IMR-90 (cell line): ENCODE data around the gene HPN.

Experiments used
- BHLHE40 ChIP-seq: fragments of 150-350 bp; IDR thresholded peaks from 2 replicates; pipeline ENCODE4 v1.6.1; 2016; ENCODE audit warnings: mild to moderate bottlenecking, low read depth, low read length
- CEBPB ChIP-seq: IDR thresholded peaks from 2 replicates; pipeline ENCODE4 v1.6.1; 2012; ENCODE audit warnings: low read depth, low read length, improper control_type of control experiment
- CHD1 ChIP-seq: IDR thresholded peaks from 2 replicates; pipeline ENCODE4 v1.6.1; 2012; ENCODE audit warnings: low read depth, low read length, improper control_type of control experiment
- CTCF ChIP-seq: conservative IDR thresholded peaks from 2 replicates; pipeline ENCODE4 v1.5.1; 2012; ENCODE audit warnings: mild to moderate bottlenecking, low read depth, low read length, improper control_type of control experiment
- FOS ChIP-seq: fragments of 150-350 bp; IDR thresholded peaks from 2 replicates; pipeline ENCODE4 v1.6.1; 2016; ENCODE audit warnings: low read depth, low read length
- MAFK ChIP-seq: IDR thresholded peaks from 2 replicates; pipeline ENCODE4 v1.6.1; 2012; ENCODE audit warnings: low read depth, low read length, improper control_type of control experiment
- MAZ ChIP-seq: IDR thresholded peaks from 2 replicates; pipeline ENCODE4 v1.6.1; 2012; ENCODE audit warnings: low read depth, mild to moderate bottlenecking, low read length, improper control_type of control experiment, moderate library complexity, borderline replicate concordance
- POLR2A ChIP-seq: IDR thresholded peaks from 2 replicates; pipeline ENCODE4 v1.6.1; 2012; ENCODE audit warnings: mild to moderate bottlenecking, low read depth, low read length
- RCOR1 ChIP-seq: IDR thresholded peaks from 2 replicates; pipeline ENCODE4 v1.6.1; 2012; ENCODE audit warnings: mild to moderate bottlenecking, low read length, improper control_type of control experiment; ENCODE audit not compliant: insufficient replicate concordance
- SMC3 ChIP-seq: fragments of 150-350 bp; IDR thresholded peaks from 2 replicates; pipeline ENCODE4 v1.6.1; 2016; ENCODE audit warnings: low read depth, mild to moderate bottlenecking, antibody characterized with exemption, low read length, moderate library complexity
- USF2 ChIP-seq: fragments of 150-350 bp; IDR thresholded peaks from 2 replicates; pipeline ENCODE4 v1.6.1; 2017; ENCODE audit warnings: mild to moderate bottlenecking, antibody characterized with exemption, low read length, low read depth

GRCh38 chr19:35037716-35038622 lies 3.6 kb upstream of the HPN start:
- TF ChIP-seq USF2 (no peak), POLR2A (no peak), SMC3 (no peak), MAFK (no peak), CTCF (no peak), BHLHE40 (no peak), FOS (no peak), CHD1 (no peak), RCOR1 (no peak), MAZ (no peak), CEBPB (no peak)
